Measurements from ENCODE around the gene LY6G5B.

DNA sequence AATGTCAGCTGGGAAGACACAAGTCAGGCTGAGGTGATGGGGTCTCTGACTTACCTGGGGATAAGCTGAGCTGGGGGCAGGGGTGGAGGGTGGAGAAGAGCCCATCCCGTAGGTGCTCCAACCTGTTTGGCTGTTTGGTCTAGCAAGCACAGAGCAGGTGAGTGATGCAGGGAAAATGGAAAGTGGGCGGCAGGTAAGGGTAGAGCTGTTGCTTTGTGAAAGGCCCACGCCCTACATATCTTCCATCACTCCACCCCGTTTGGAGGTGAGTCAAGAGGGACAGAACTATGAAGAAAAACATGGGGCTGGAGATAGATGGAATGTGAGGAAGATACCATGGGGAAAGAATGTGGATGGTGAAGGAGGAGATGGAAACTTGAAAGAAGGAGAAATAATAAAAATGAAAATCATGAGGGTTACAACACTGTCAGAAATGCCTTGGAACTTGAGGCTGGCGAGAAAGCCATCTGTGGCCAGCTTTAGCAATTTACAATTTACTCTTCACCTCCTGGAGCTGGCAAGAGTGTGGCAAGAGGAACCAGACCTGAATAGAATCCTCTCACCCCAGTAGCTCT is 50.5 kb downstream of the LY6G5B start:
- TF ChIP-seq POLR2A (IDR thresholded peaks at IDR 0.05) = no peak
- TF ChIP-seq, protein P1, sequence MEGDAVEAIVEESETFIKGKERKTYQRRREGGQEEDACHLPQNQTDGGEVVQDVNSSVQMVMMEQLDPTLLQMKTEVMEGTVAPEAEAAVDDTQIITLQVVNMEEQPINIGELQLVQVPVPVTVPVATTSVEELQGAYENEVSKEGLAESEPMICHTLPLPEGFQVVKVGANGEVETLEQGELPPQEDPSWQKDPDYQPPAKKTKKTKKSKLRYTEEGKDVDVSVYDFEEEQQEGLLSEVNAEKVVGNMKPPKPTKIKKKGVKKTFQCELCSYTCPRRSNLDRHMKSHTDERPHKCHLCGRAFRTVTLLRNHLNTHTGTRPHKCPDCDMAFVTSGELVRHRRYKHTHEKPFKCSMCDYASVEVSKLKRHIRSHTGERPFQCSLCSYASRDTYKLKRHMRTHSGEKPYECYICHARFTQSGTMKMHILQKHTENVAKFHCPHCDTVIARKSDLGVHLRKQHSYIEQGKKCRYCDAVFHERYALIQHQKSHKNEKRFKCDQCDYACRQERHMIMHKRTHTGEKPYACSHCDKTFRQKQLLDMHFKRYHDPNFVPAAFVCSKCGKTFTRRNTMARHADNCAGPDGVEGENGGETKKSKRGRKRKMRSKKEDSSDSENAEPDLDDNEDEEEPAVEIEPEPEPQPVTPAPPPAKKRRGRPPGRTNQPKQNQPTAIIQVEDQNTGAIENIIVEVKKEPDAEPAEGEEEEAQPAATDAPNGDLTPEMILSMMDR (IDR thresholded peaks at IDR 0.05) = no peak

Measured in upper lobe of left lung (tissue), 4 donors.